ENCODE results near the gene FIP1L1.
"Not testable (repeated sequence)": the region's sequence is repeated elsewhere in the genome, so short reads cannot be mapped to it uniquely, and the experiment has no call there.

Gene FIP1L1

GRCh38 chr4:53465891-53466290 lies 88.5 kb downstream of the FIP1L1 start:
- Histone ChIP-seq H3K27ac (ENCODE audit: low read length) (no peak overlapping the region), H2AFZ (ENCODE audit: low read depth, low read length) (no peak overlapping the region), H3K9ac (ENCODE audit: low read depth, low read length) (no peak overlapping the region), H3K27me3 (ENCODE audit: insufficient read depth, low read length, poor library complexity) (no peaks in the 10 kb centered on the region), H3K4me3 (ENCODE audit: low read depth in 1 of 2, low read length in 2 of 2) (no peak overlapping the region), H3K36me3 (ENCODE audit: insufficient read depth, low read length) (peaks cover 19% of the 10 kb centered on the region), H3K9me3 (ENCODE audit: insufficient read depth, low read length, severe bottlenecking) (peaks cover 6% of the 10 kb centered on the region), H4K20me1 (ENCODE audit: insufficient read depth, low read length) (no peaks in the 10 kb centered on the region), H3K4me1 (ENCODE audit: insufficient read depth, low read length) (no peaks in the 10 kb centered on the region), H3K4me2 (ENCODE audit: insufficient read depth, low read length) (no peak overlapping the region), H3K79me2 (ENCODE audit: insufficient read depth, low read length) (no peaks in the 10 kb centered on the region)
- TF ChIP-seq EZH2 (IDR thresholded peaks at IDR 0.05; ENCODE audit: borderline replicate concordance, low read depth, low read length, severe bottlenecking) (no peak), CTCF (IDR thresholded peaks at IDR 0.05; ENCODE audit: borderline replicate concordance, extremely low read depth, low read length, poor library complexity, severe bottlenecking) (no peak)
- no peak for ATAC-seq (ENCODE audit: insufficient read depth, low read depth)
- DNase-seq, result no peak

- H3K9me3 ChIP-seq (ENCODE audit: insufficient read depth, low read length, severe bottlenecking); H3K4me2 ChIP-seq (ENCODE audit: insufficient read depth, low read length); H3K79me2 ChIP-seq (ENCODE audit: insufficient read depth, low read length); DNase-seq; ATAC-seq (ENCODE audit: insufficient read depth, low read depth); H3K27me3 ChIP-seq (ENCODE audit: insufficient read depth, low read length, poor library complexity); H4K20me1 ChIP-seq (ENCODE audit: insufficient read depth, low read length); H3K27ac ChIP-seq (ENCODE audit: low read length); H3K4me3 ChIP-seq (ENCODE audit: low read depth in 1 of 2, low read length in 2 of 2); H2AFZ ChIP-seq (ENCODE audit: low read depth, low read length); H3K4me1 ChIP-seq (ENCODE audit: insufficient read depth, low read length); H3K9ac ChIP-seq (ENCODE audit: low read depth, low read length): not testable (repeated sequence)
- peaks cover 13% of the 10 kb centered on the region for H3K36me3 ChIP-seq (ENCODE audit: insufficient read depth, low read length)
Measured at GRCh38 chr4:53466576-53466975, 89.1 kb downstream of the FIP1L1 start.

GRCh38 chr4:53476232-53477037 lies 99.0 kb downstream of the FIP1L1 start:
- Histone ChIP-seq H3K27me3 (ENCODE audit: insufficient read depth, low read length, poor library complexity) (peaks cover 3% of the 10 kb centered on the region), H3K4me2 (ENCODE audit: insufficient read depth, low read length) (no peak overlapping the region), H3K9ac (ENCODE audit: low read depth, low read length) (no peak overlapping the region), H3K79me2 (ENCODE audit: insufficient read depth, low read length) (no peaks in the 10 kb centered on the region), H3K27ac (ENCODE audit: low read length) (no peak overlapping the region), H3K4me3 (ENCODE audit: low read depth in 1 of 2, low read length in 2 of 2) (no peak overlapping the region), H3K4me1 (ENCODE audit: insufficient read depth, low read length) (no peaks in the 10 kb centered on the region), H4K20me1 (ENCODE audit: insufficient read depth, low read length) (no peaks in the 10 kb centered on the region), H2AFZ (ENCODE audit: low read depth, low read length) (no peak overlapping the region), H3K36me3 (ENCODE audit: insufficient read depth, low read length) (no peaks in the 10 kb centered on the region), H3K9me3 (ENCODE audit: insufficient read depth, low read length, severe bottlenecking) (no peaks in the 10 kb centered on the region)
- DNase-seq (no peak), ATAC-seq (ENCODE audit: insufficient read depth, low read depth) (no peak)
- TF ChIP-seq EZH2 (IDR thresholded peaks at IDR 0.05; ENCODE audit: borderline replicate concordance, low read depth, low read length, severe bottlenecking) (no peak), CTCF (IDR thresholded peaks at IDR 0.05; ENCODE audit: borderline replicate concordance, extremely low read depth, low read length, poor library complexity, severe bottlenecking) (no peak)

GRCh38 chr4:53477038-53477565 lies 99.7 kb downstream of the FIP1L1 start:
- H3K9ac ChIP-seq (ENCODE audit: low read depth, low read length), result no peak overlapping the region
- H3K9me3 ChIP-seq (ENCODE audit: insufficient read depth, low read length, severe bottlenecking), result no peaks in the 10 kb centered on the region
- no peaks in the 10 kb centered on the region for H3K4me1 ChIP-seq (ENCODE audit: insufficient read depth, low read length)
- H2AFZ ChIP-seq (ENCODE audit: low read depth, low read length), result no peak overlapping the region
- DNase-seq (no peak), ATAC-seq (ENCODE audit: insufficient read depth, low read depth) (no peak)
- TF ChIP-seq EZH2 (IDR thresholded peaks at IDR 0.05; ENCODE audit: borderline replicate concordance, low read depth, low read length, severe bottlenecking), result no peak
- no peak for TF ChIP-seq CTCF (IDR thresholded peaks at IDR 0.05; ENCODE audit: borderline replicate concordance, extremely low read depth, low read length, poor library complexity, severe bottlenecking)
- no peak overlapping the region for H3K4me2 ChIP-seq (ENCODE audit: insufficient read depth, low read length)
- no peaks in the 10 kb centered on the region for H3K79me2 ChIP-seq (ENCODE audit: insufficient read depth, low read length)
- H3K27me3 ChIP-seq (ENCODE audit: insufficient read depth, low read length, poor library complexity), result peaks cover 3% of the 10 kb centered on the region
- H3K4me3 ChIP-seq (ENCODE audit: low read depth in 1 of 2, low read length in 2 of 2), result no peak overlapping the region
- no peak overlapping the region for H3K27ac ChIP-seq (ENCODE audit: low read length)
- no peaks in the 10 kb centered on the region for H4K20me1 ChIP-seq (ENCODE audit: insufficient read depth, low read length)
- no peaks in the 10 kb centered on the region for H3K36me3 ChIP-seq (ENCODE audit: insufficient read depth, low read length)

All from DND-41 (cell line).